Kidney (tissue), 14 donors: ENCODE data around the gene CHMP1B. TPM values are rescaled to one million over a fixed set of nuclear protein-coding genes. Genes with fewer than 3 reads are reported as not detected.

Experiments
- DNase-seq, 5 donors: peaks; one replicate each; pipeline ENCODE4 v3.0.0-alpha.2; 2013 to 2020
- FAIRE-seq: peaks from 2 replicates; lab custom pipeline; 2012; peaks lifted over from hg19 to GRCh38; lab: Jason Lieb, UNC
- H3K27ac ChIP-seq, 2 donors: one replicate each; pipeline ENCODE4 v1.7.0; 2013; ENCODE audit warnings: low read depth in 2 of 2, low read length in 2 of 2, inconsistent platforms in 1 of 2
- H3K27me3 ChIP-seq: one replicate; pipeline ENCODE4 v1.7.1; 2013; ENCODE audit warnings: low read length, inconsistent platforms; ENCODE audit not compliant: control insufficient read depth, insufficient read depth
- H3K36me3 ChIP-seq, 3 donors: one replicate each; pipeline versions ENCODE4 v1.7.0 to v1.7.1; 2013; ENCODE audit warnings: low read length in 3 of 3, control low read depth in 1 of 3, inconsistent platforms in 1 of 3; ENCODE audit not compliant: insufficient read depth in 3 of 3, control insufficient read depth in 2 of 3
- H3K4me1 ChIP-seq, 3 donors: one replicate each; pipeline versions ENCODE4 v1.7.0 to v1.7.1; 2013; ENCODE audit warnings: low read length in 3 of 3, inconsistent platforms in 1 of 3, low read depth in 1 of 3; ENCODE audit not compliant: control insufficient read depth in 2 of 3, insufficient read depth in 2 of 3
- H3K4me3 ChIP-seq, 3 donors: one replicate each; pipeline versions ENCODE4 v1.7.0 to v1.8.1; 2013; ENCODE audit warnings: low read length in 3 of 3, control low read depth in 1 of 3, inconsistent platforms in 1 of 3
- H3K9ac ChIP-seq, 3 donors: one replicate each; pipeline versions ENCODE4 v1.7.0 to v1.7.1; 2013; ENCODE audit warnings: low read length in 3 of 3, control low read depth in 1 of 3, inconsistent platforms in 1 of 3
- H3K9me3 ChIP-seq, 3 donors: one replicate each; pipeline versions ENCODE4 v1.7.0 to v1.7.1; 2013; ENCODE audit warnings: low read length in 3 of 3, control low read depth in 1 of 3, inconsistent platforms in 1 of 3; ENCODE audit not compliant: control insufficient read depth in 2 of 3, insufficient read depth in 1 of 3
- intact Hi-C: fragments of 100-400 bp; cut with DNase I; formaldehyde crosslinking; loops from one replicate; pipeline ENCODE4 v1.11.1; 2022
- polyA plus RNA-seq: library from polyadenylated mRNA; stranded (reverse); fragments of 350-450 nt; fragmentation: Illumina TruSeq; extraction: RNeasy Lipid Tissue Mini Kit (QIAGEN cat#74804); gene quantifications from one replicate; pipeline ENCODE4 v1.2.3, GENCODE V29; 2014; ENCODE audit warnings: low read depth, low replicate concordance; ENCODE audit not compliant: insufficient read depth
- total RNA-seq: library from RNA; stranded (reverse); fragmentation: NEBNext Ultra II Directional; extraction: Animal tissue kit (Norgen Biotek cat#: 25700); gene quantifications from one replicate; pipeline ENCODE4 v1.2.1, GENCODE V29; 2021
- TF ChIP-seq, protein P1 (sequence below): IDR thresholded peaks from 3 replicates; pipeline ENCODE4 v1.5.1; 2012; ENCODE audit warnings: mild to moderate bottlenecking, moderate library complexity, borderline replicate concordance; ENCODE audit not compliant: insufficient read depth; ENCODE audit errors: extremely low read depth
- donor health status: control.
- donor health status: control.
- donor health status: control.
- donor health status: control.
- donor health status: control.
- donor health status: DM: yes; HTN: yes; CAD: no.
- donor health status: Normal renal cell carcinoma (clear cell type).

Gene CHMP1B
- total and polyA plus RNA-seq, 2 donors from 2014 or later, result 34.5 to 47.4 TPM

DNA sequence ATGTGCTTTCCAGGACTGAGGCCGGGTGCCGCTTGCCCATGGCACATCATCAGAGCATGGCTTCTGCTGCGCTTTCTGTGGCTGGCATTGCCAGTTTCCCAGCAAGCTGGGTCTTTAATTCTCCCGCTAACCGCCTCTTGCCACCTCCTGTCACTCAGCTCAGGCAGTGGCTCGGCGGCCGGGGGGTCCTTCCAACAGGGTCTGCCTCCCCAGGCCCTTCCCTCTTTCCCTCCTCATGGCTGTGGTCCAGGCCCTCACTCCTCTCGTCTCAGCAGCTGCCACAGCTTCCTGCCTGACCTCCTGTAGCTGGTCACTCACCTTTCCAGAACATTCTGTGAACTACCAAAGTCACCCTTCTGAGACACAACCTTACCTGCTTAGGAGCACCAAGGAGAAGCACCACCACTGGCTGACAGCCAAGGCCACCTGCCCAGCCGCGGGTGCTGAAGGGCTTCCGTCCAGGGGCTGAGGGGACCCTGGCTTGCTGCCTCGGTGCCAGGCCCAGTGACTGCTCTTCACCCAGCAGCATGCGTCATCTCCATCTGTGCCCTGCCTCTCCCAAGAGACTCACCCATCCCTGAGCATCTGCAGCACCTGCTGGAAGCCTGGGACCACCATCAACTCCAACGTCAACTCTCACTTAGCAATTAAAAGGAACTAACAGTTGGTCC lies 22.6 kb downstream of the CHMP1B start:
- no peak for FAIRE-seq
- intact Hi-C loops, result no loop called here
- H3K4me1 ChIP-seq, result no peaks in the 10 kb centered on the region
- no peaks in the 10 kb centered on the region for H3K27me3 ChIP-seq
- DNase-seq, result no peak
- no peak overlapping the region for H3K9ac ChIP-seq
- H3K9me3 ChIP-seq, result no peaks in the 10 kb centered on the region
- TF ChIP-seq, protein P1, sequence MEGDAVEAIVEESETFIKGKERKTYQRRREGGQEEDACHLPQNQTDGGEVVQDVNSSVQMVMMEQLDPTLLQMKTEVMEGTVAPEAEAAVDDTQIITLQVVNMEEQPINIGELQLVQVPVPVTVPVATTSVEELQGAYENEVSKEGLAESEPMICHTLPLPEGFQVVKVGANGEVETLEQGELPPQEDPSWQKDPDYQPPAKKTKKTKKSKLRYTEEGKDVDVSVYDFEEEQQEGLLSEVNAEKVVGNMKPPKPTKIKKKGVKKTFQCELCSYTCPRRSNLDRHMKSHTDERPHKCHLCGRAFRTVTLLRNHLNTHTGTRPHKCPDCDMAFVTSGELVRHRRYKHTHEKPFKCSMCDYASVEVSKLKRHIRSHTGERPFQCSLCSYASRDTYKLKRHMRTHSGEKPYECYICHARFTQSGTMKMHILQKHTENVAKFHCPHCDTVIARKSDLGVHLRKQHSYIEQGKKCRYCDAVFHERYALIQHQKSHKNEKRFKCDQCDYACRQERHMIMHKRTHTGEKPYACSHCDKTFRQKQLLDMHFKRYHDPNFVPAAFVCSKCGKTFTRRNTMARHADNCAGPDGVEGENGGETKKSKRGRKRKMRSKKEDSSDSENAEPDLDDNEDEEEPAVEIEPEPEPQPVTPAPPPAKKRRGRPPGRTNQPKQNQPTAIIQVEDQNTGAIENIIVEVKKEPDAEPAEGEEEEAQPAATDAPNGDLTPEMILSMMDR, result no peak
- no peak overlapping the region for H3K27ac ChIP-seq
- no peak overlapping the region for H3K4me3 ChIP-seq
- peaks cover 0 to 2% (median 0%) of the 10 kb centered on the region in 3 donors for H3K36me3 ChIP-seq

DNA sequence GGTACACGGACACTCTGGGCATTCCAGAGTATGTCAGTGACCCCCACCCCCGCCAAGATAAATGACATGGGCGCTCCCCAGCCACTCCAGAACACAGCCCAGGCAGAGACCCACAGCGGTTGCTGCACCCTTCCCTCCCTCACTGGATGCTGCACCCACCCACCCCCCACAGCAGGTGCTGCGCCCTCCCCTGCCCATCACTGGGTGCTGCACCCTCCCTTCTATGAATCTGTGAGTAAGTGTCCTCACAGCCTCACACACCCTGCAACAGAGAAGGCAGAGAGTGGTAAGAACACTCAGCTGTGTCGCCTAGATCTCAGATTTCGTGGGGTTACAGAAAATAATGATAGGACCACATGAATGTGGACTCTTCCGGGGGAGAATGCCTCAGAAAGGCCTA lies 23.5 kb downstream of the CHMP1B start:
- FAIRE-seq (no peak), DNase-seq (no peak)
- Histone ChIP-seq H3K9me3 (no peaks in the 10 kb centered on the region), H3K9ac (no peak overlapping the region), H3K4me1 (no peaks in the 10 kb centered on the region), H3K27ac (no peak overlapping the region), H3K36me3 (peaks cover 0 to 2% (median 0%) of the 10 kb centered on the region in 3 donors), H3K4me3 (no peak overlapping the region), H3K27me3 (no peaks in the 10 kb centered on the region)
- intact Hi-C loops, result no loop called here
- TF ChIP-seq, protein P1, result no peak

DNA sequence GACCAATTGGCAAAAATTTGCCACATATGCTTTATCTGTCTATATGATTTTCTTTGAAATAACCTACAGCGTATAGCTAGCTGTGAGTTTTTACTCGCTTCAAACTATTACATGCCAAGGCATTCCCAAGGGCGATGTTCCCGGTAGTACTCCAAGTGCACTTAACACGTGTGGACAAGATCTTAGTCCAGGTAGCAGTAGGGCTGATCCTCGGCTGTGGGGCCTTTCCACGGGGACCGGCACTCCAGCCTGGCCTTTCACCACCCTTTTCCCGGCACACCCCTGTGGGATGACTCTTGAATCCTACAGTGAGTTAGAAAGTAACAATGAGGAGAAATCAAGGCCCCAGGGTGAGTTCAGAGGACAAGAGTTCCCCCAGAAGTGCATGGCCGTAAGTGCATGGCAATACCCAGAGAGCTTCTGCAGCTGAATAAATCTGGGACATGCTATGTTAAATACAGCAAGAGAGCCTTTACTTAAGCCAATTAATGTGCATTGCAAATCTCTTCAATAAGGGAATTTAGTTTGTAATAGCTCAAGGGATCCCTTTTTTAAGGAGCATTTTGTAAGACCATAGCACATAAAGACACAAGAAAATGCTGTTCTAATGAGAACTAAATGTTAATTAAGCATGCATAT lies 26.4 kb downstream of the CHMP1B start:
- no peak overlapping the region for H3K9ac ChIP-seq
- peaks cover 0 to 2% (median 0%) of the 10 kb centered on the region in 3 donors for H3K36me3 ChIP-seq
- H3K4me1 ChIP-seq, result no peaks in the 10 kb centered on the region
- TF ChIP-seq, protein P1, result no peak
- H3K9me3 ChIP-seq, result no peaks in the 10 kb centered on the region
- H3K27me3 ChIP-seq, result no peaks in the 10 kb centered on the region
- DNase-seq, result no peak
- no peak for FAIRE-seq
- intact Hi-C loops, result no loop called here
- H3K27ac ChIP-seq, result no peak overlapping the region
- no peak overlapping the region for H3K4me3 ChIP-seq
